B cell (primary cell): Measurements from ENCODE around the gene GALNT10. TPM values are rescaled to one million over a fixed set of nuclear protein-coding genes. Genes with fewer than 3 reads are reported as not detected.

Experiments
- ATAC-seq: fragments of 200-7000 bp; cut with Tn5 transposase; one replicate; pipeline ENCODE4 v1.10.0; 2021; ENCODE audit warnings: low read depth, mild to moderate bottlenecking, moderate number of reproducible peaks, moderate library complexity
- CTCF ChIA-PET: fragments of 350-600 bp; sonication (Branson Sonifier 250); formaldehyde crosslinking; loops from one replicate; lab custom pipeline; 2021; ENCODE audit warnings: antibody characterized with exemption, inconsistent platforms; lab: Charles Lee
- POLR2A ChIA-PET: fragments of 350-600 bp; sonication (Branson Sonifier 250); formaldehyde crosslinking; loops from one replicate; lab custom pipeline; 2021; ENCODE audit warnings: antibody characterized with exemption; lab: Charles Lee
- DNase-seq: peaks from one replicate; pipeline ENCODE4 v3.0.0; 2013
- H2AFZ ChIP-seq: 2 replicates; pipeline ENCODE4 v1.6.1; 2012; ENCODE audit warnings: mild to moderate bottlenecking, low read depth, low read length; ENCODE audit not compliant: insufficient read depth, poor library complexity, severe bottlenecking
- H3K27ac ChIP-seq, 2 donors: 1 replicate in 1 of 2; 2 replicates in 1 of 2; pipeline ENCODE4 v1.5.1; 2012 to 2013; ENCODE audit warnings: low read length in 2 of 2, mild to moderate bottlenecking in 2 of 2, moderate library complexity in 1 of 2
- H3K27me3 ChIP-seq, 4 experiments: fragments of 200-600 bp in 1 of 4; sonication (generic) in 1 of 4; replicated peaks in 1 of 4; 1 replicate in 2 of 4; 2 replicates in 2 of 4; pipeline versions ENCODE4 v1.6.1 to v1.7.0; 2013 to 2016; ENCODE audit warnings: low read length in 3 of 4, mild to moderate bottlenecking in 2 of 4, mixed read lengths in 1 of 4, moderate library complexity in 1 of 4; ENCODE audit not compliant: insufficient read depth in 4 of 4, control insufficient read depth in 3 of 4; ENCODE audit errors: control extremely low read depth in 1 of 4
- H3K36me3 ChIP-seq, 2 experiments: replicated peaks in 1 of 2; 1 replicate in 1 of 2; 2 replicates in 1 of 2; pipeline versions ENCODE4 v1.6.1 to v1.7.1; 2013; ENCODE audit warnings: low read length in 1 of 2; ENCODE audit not compliant: insufficient read depth in 2 of 2, control insufficient read depth in 1 of 2; ENCODE audit errors: control extremely low read depth in 1 of 2, extremely low read depth in 1 of 2
- H3K4me1 ChIP-seq, 2 donors: fragments of 200-600 bp in 1 of 2; sonication (generic) in 1 of 2; 1 replicate in 1 of 2; 2 replicates in 1 of 2; pipeline versions ENCODE4 v1.5.1 to v1.6.1; 2013 to 2017; ENCODE audit warnings: low read length in 2 of 2; ENCODE audit not compliant: control insufficient read depth in 2 of 2, insufficient read depth in 2 of 2
- H3K4me2 ChIP-seq: replicated peaks from 2 replicates; pipeline ENCODE3; 2012; ENCODE audit warnings: mild to moderate bottlenecking, low read depth, low read length; ENCODE audit not compliant: poor library complexity, severe bottlenecking
- H3K4me3 ChIP-seq, 5 experiments: fragments of 200-600 bp in 1 of 5; sonication (generic) in 1 of 5; 1 replicate in 3 of 5; 2 replicates in 2 of 5; pipeline versions ENCODE4 v1.5.1 to v1.7.0; 2011 to 2016; ENCODE audit warnings: low read length in 4 of 5, mild to moderate bottlenecking in 4 of 5, low read depth in 2 of 5, control low read depth in 1 of 5, moderate library complexity in 1 of 5; ENCODE audit not compliant: insufficient read depth in 1 of 5; ENCODE audit errors: control extremely low read depth in 1 of 5, extremely low read depth in 1 of 5
- H3K79me2 ChIP-seq: fragments of 200-600 bp; sonication (generic); one replicate; pipeline ENCODE4 v1.6.0; 2016; ENCODE audit warnings: low read length; ENCODE audit not compliant: control insufficient read depth, insufficient read depth
- H3K9ac ChIP-seq: fragments of 200-600 bp; sonication (generic); 2 replicates; pipeline ENCODE4 v1.6.1; 2017; ENCODE audit warnings: mild to moderate bottlenecking, low read length, moderate library complexity
- H3K9me3 ChIP-seq, 3 donors: one replicate each; pipeline versions ENCODE4 v1.6.1 to v1.7.1; 2013; ENCODE audit warnings: low read length in 2 of 3; ENCODE audit not compliant: control insufficient read depth in 2 of 3, insufficient read depth in 1 of 3; ENCODE audit errors: control extremely low read depth in 1 of 3
- H4K20me1 ChIP-seq: 2 replicates; pipeline ENCODE4 v1.6.0; 2012; ENCODE audit warnings: mild to moderate bottlenecking, low read length; ENCODE audit not compliant: insufficient read depth, control insufficient read depth, poor library complexity, severe bottlenecking
- H3K27ac Mint-ChIP-seq: one replicate; pipeline ENCODE4 v1.8.0; 2021; ENCODE audit warnings: mixed read lengths
- H3K27me3 Mint-ChIP-seq: one replicate; pipeline ENCODE4 v1.8.0; 2021; ENCODE audit warnings: mixed read lengths
- H3K4me1 Mint-ChIP-seq: one replicate; pipeline ENCODE4 v1.8.0; 2021; ENCODE audit warnings: mixed read lengths
- H3K4me3 Mint-ChIP-seq: one replicate; pipeline ENCODE4 v1.8.0; 2021; ENCODE audit warnings: mixed read lengths
- H3K9me3 Mint-ChIP-seq: one replicate; pipeline ENCODE4 v1.8.0; 2022; ENCODE audit warnings: mixed read lengths; ENCODE audit not compliant: insufficient read depth
- EZH2 ChIP-seq: IDR thresholded peaks from 2 replicates; pipeline ENCODE4 v1.6.1; 2012; ENCODE audit warnings: borderline replicate concordance, low read depth, mild to moderate bottlenecking, moderate library complexity, low read length; ENCODE audit not compliant: insufficient read depth, poor library complexity, severe bottlenecking
- WGBS: methylation state at CpG from one replicate; pipeline ENCODE4 v1.1.5; 2013; ENCODE audit warnings: missing lambda C conversion rate; ENCODE audit not compliant: insufficient coverage; 5-methylcytosine and 5-hydroxymethylcytosine counted together
- intact Hi-C: fragments of 100-400 bp; cut with micrococcal nuclease; formaldehyde crosslinking; loops from one replicate; pipeline ENCODE4 v1.10.0; 2022
- polyA plus RNA-seq: library from polyadenylated mRNA; depleted of rRNA; stranded (reverse); fragments of >200 nt; gene quantifications from 2 replicates; pipeline ENCODE4 v1.2.3, GENCODE V29; 2012
- total RNA-seq, 2 donors: library from RNA; stranded (reverse); fragments of 120-200 nt in 1 of 2; gene quantifications; 1 replicate in 1 of 2; 2 replicates in 1 of 2; pipeline versions ENCODE4 v1.2.3 to v1.2.4, GENCODE V29; 2013 to 2022
- TF ChIP-seq, protein P1 (sequence below): fragments of 200-600 bp; IDR thresholded peaks from one replicate; pipeline ENCODE4 v1.8.0; 2022; ENCODE audit warnings: antibody characterized with exemption, mild to moderate bottlenecking

Gene GALNT10
- total and polyA plus RNA-seq, 2 donors (not counting 1 experiment from before 2014, with no cell fraction given), result 27.7 to 42.8 TPM

- TF ChIP-seq EZH2, result no peak
- WGBS, result 84% methylated on average over 5 of the region's 6 CpGs
- no peaks in the 10 kb centered on the region for H3K79me2 ChIP-seq
- ChIA-PET CTCF (no interaction called here), POLR2A (no interaction called here)
- no peak overlapping the region for H3K27ac ChIP-seq
- Mint-ChIP-seq H3K4me3 (no peak overlapping the region), H3K27ac (no peak overlapping the region), H3K9me3 (no peaks in the 10 kb centered on the region), H3K27me3 (peaks cover 61% of the 10 kb centered on the region), H3K4me1 (no peaks in the 10 kb centered on the region)
- no peak overlapping the region for H3K4me3 ChIP-seq
- no peak overlapping the region for H2AFZ ChIP-seq
- no peaks in the 10 kb centered on the region for H3K4me1 ChIP-seq
- no peaks in the 10 kb centered on the region for H4K20me1 ChIP-seq
- no peak overlapping the region for H3K9ac ChIP-seq
- DNase-seq, result no peak
- intact Hi-C loops, result no loop called here
- ATAC-seq, result no peak
- peaks cover 0 to 32% (median 15%) of the 10 kb centered on the region in 4 experiments for H3K27me3 ChIP-seq
- no peak overlapping the region for H3K4me2 ChIP-seq
- H3K36me3 ChIP-seq, result no peaks in the 10 kb centered on the region
- no peaks in the 10 kb centered on the region for H3K9me3 ChIP-seq
Measured at GRCh38 chr5:154162539-154163151, 27.9 kb upstream of the GALNT10 start.

DNA sequence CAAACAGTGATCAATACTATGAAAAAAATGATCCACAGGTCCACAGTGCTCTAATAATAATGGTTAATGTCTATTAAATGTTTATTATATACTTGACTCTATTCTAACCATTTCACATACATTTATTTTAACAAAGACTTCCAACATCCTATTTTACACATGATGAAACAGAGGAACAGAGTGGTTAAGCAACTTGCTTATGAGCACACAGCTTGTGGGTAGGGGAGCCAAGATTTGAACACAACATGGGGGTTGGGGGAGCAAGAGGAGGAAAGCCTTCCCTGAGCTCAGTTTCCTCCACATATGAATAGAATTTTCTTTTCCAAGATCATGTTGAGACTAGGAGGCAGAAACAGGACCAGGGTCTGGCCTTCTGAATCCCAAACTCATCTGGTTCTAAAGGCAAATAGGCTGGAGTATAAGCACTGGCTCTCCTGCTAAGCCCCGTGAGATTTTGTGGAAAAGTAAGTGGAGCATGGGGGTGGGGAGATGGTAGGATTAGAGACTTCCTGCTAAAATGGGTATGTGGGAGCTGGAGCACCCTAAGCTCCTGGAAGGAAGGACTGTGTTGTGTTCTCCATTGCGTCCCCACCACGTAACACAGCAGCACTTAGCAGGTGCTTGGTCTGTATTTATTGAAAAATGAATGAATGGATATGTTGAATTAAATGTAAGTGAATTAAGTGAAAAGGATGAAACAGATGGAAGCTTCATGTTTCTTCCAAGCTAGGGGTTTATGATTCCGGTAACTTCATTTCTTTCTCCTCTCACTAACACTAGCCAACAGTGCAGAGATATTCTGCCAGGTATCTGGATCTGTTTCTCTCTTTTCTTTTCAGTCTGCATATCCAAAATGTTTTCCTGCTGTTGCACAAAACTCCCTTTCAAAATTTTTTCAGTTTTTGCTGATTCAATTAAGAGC is 26.9 kb upstream of the GALNT10 start:
- H3K4me3 Mint-ChIP-seq, result no peak overlapping the region
- CTCF ChIA-PET, result interaction anchor here (1.0 kb wide), 1 partner anchor 189 kb away, joined by 3 read pairs; no protein-coding TSS in a partner anchor

More for the DNA sequence above, 26.9 kb upstream of the GALNT10 start:
- H3K27ac Mint-ChIP-seq, result no peak overlapping the region
- Histone ChIP-seq H3K27me3 (peaks cover 0 to 25% (median 15%) of the 10 kb centered on the region in 4 experiments), H3K9me3 (no peaks in the 10 kb centered on the region), H3K4me2 (no peak overlapping the region), H3K4me1 (no peaks in the 10 kb centered on the region), H3K9ac (no peak overlapping the region), H3K79me2 (no peaks in the 10 kb centered on the region), H3K27ac (no peak overlapping the region), H3K36me3 (no peaks in the 10 kb centered on the region), H2AFZ (no peak overlapping the region), H4K20me1 (no peaks in the 10 kb centered on the region), H3K4me3 (no peak overlapping the region)
- H3K9me3 Mint-ChIP-seq, result no peaks in the 10 kb centered on the region
- intact Hi-C loops, result no loop called here
- no peaks in the 10 kb centered on the region for H3K4me1 Mint-ChIP-seq
- TF ChIP-seq, protein P1, sequence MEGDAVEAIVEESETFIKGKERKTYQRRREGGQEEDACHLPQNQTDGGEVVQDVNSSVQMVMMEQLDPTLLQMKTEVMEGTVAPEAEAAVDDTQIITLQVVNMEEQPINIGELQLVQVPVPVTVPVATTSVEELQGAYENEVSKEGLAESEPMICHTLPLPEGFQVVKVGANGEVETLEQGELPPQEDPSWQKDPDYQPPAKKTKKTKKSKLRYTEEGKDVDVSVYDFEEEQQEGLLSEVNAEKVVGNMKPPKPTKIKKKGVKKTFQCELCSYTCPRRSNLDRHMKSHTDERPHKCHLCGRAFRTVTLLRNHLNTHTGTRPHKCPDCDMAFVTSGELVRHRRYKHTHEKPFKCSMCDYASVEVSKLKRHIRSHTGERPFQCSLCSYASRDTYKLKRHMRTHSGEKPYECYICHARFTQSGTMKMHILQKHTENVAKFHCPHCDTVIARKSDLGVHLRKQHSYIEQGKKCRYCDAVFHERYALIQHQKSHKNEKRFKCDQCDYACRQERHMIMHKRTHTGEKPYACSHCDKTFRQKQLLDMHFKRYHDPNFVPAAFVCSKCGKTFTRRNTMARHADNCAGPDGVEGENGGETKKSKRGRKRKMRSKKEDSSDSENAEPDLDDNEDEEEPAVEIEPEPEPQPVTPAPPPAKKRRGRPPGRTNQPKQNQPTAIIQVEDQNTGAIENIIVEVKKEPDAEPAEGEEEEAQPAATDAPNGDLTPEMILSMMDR, result no peak
- TF ChIP-seq EZH2, result no peak
- WGBS, result 56% methylated on average over 1 of the region's 4 CpGs
- peaks cover 53% of the 10 kb centered on the region for H3K27me3 Mint-ChIP-seq
- DNase-seq (no peak), ATAC-seq (no peak)
- POLR2A ChIA-PET, result no interaction called here
